Daoy (cell line): ENCODE results near the gene SKIC8. TPM values are rescaled to one million over a fixed set of nuclear protein-coding genes. Genes with fewer than 3 reads are reported as not detected.

Experiments
- DNase-seq: peaks from one replicate; pipeline ENCODE4 v3.0.0-alpha.2; 2015; ENCODE audit warnings: low read depth
- total RNA-seq: library from RNA; depleted of rRNA; stranded (reverse); fragments of >200 nt; shearing (Covaris generic); gene quantifications from 2 replicates; pipeline ENCODE4 v1.2.3, GENCODE V29; 2014; rRNA removed

Gene SKIC8
- 104 and 162 TPM in 2 replicates for total RNA-seq

GRCh38 chr15:78299101-78299930 is at the start of gene SKIC8:
TSS of gene SKIC8 (minus strand) at chr15:78299609. CDS start at chr15:78295686, 3,923 bp downstream.
- DNase-seq, result peak; percentile 96

- no peak for DNase-seq
Measured at GRCh38 chr15:78347586-78348543, 48.5 kb upstream of the SKIC8 start.

GRCh38 chr15:78345396-78346125 is 46.2 kb upstream of the SKIC8 start:
- DNase-seq, result no peak

- no peak for DNase-seq
Measured at GRCh38 chr15:78343276-78344060, 44.1 kb upstream of the SKIC8 start.

- DNase-seq, result no peak
Measured at GRCh38 chr15:78342021-78342420, 42.6 kb upstream of the SKIC8 start.

GRCh38 chr15:78341057-78341987 is 41.9 kb upstream of the SKIC8 start:
- DNase-seq, result no peak

GRCh38 chr15:78340231-78341056 is 41.0 kb upstream of the SKIC8 start, which contains the start of gene CRABP1:
TSS of gene CRABP1 (plus strand) at chr15:78340353. CDS start at chr15:78340429, 76 bp downstream.
- DNase-seq, result no peak

GRCh38 chr15:78339559-78339958 is 40.1 kb upstream of the SKIC8 start:
- no peak for DNase-seq

GRCh38 chr15:78338781-78339180 is 39.4 kb upstream of the SKIC8 start:
- DNase-seq, result no peak

- no peak for DNase-seq
Measured at GRCh38 chr15:78335985-78336384, 36.6 kb upstream of the SKIC8 start.

GRCh38 chr15:78334845-78335244 is 35.4 kb upstream of the SKIC8 start:
- DNase-seq, result no peak

GRCh38 chr15:78329625-78330024 is 30.2 kb upstream of the SKIC8 start:
- DNase-seq, result peak; percentile 50

GRCh38 chr15:78327466-78327865 is 28.1 kb upstream of the SKIC8 start:
- no peak for DNase-seq

GRCh38 chr15:78325092-78325843 is 25.9 kb upstream of the SKIC8 start:
- peak; percentile 61 for DNase-seq

GRCh38 chr15:78324144-78324543 is 24.7 kb upstream of the SKIC8 start:
- DNase-seq, result no peak

- DNase-seq, result no peak
Measured at GRCh38 chr15:78323693-78324092, 24.3 kb upstream of the SKIC8 start.

- DNase-seq, result no peak
Measured at GRCh38 chr15:78322724-78323521, 23.5 kb upstream of the SKIC8 start.
